Kidney epithelial cell (primary cell): Measurements from ENCODE around the gene VEPH1. TPM values are rescaled to one million over a fixed set of nuclear protein-coding genes. Genes with fewer than 3 reads are reported as not detected.

ENCODE experiments used
- DNase-seq: peaks from one replicate; pipeline ENCODE4 v3.0.0-alpha.2; 2010; ENCODE audit warnings: low read depth
- H3K27me3 ChIP-seq: 2 replicates; pipeline ENCODE4 v1.6.0; 2011; ENCODE audit warnings: low read length; ENCODE audit not compliant: control insufficient read depth, insufficient read depth
- H3K36me3 ChIP-seq: 2 replicates; pipeline ENCODE4 v1.5.1; 2011; ENCODE audit warnings: low read length; ENCODE audit not compliant: control insufficient read depth, insufficient read depth
- H3K4me3 ChIP-seq: 2 replicates; pipeline ENCODE4 v1.5.1; 2011; ENCODE audit warnings: low read depth, mild to moderate bottlenecking, control low read depth, low read length
- CTCF ChIP-seq: IDR thresholded peaks from 2 replicates; pipeline ENCODE4 v1.5.1; 2011; ENCODE audit warnings: mild to moderate bottlenecking, moderate library complexity, low read length, control low read depth, inconsistent platforms; ENCODE audit not compliant: insufficient read depth, poor library complexity, severe bottlenecking
- total RNA-seq: library from RNA; depleted of rRNA; stranded (reverse); fragments of >200 nt; gene quantifications from 2 replicates; pipeline ENCODE4 v1.2.3, GENCODE V29; 2015

The VEPH1 gene
- total RNA-seq, 1 donor from 2014 or later = 26.0 TPM

DNA sequence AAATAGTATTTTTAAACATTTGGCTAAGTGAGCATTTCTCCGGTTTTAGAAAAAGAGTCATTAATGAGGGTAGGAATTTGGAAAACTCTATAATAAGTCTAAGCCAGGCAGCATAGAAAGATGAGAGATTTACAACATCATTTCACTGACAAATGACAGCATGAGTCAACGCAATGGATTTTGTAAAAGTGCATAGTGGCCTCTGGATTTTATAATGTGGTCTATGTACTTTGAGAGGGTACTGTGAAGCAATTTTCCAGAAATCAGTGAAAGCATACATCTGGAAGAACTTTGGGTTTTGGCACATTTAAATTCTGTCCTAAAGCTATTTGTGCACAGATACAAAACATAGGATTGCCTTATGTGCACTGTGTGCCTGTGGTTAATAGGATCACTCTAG, 212.4 kb downstream of the VEPH1 start:
- TF ChIP-seq CTCF = no peak
- no peak for DNase-seq
- Histone ChIP-seq H3K4me3 (no peak overlapping the region), H3K27me3 (no peaks in the 10 kb centered on the region), H3K36me3 (no peaks in the 10 kb centered on the region)

GRCh38 chr3:157285966-157286365, 217.2 kb downstream of the VEPH1 start:
- no peaks in the 10 kb centered on the region for H3K27me3 ChIP-seq
- DNase-seq = no peak
- no peak for TF ChIP-seq CTCF
- no peaks in the 10 kb centered on the region for H3K36me3 ChIP-seq
- no peak overlapping the region for H3K4me3 ChIP-seq

GRCh38 chr3:157285141-157285540, 218.1 kb downstream of the VEPH1 start:
- H3K36me3 ChIP-seq = no peaks in the 10 kb centered on the region
- no peak for DNase-seq

GRCh38 chr3:157284688-157285087, 218.5 kb downstream of the VEPH1 start:
- Histone ChIP-seq H3K4me3 (no peak overlapping the region), H3K36me3 (no peaks in the 10 kb centered on the region), H3K27me3 (no peaks in the 10 kb centered on the region)
- TF ChIP-seq CTCF = no peak
- no peak for DNase-seq

More at GRCh38 chr3:157285141-157285540, 218.1 kb downstream of the VEPH1 start:
- H3K4me3 ChIP-seq = no peak overlapping the region
- no peak for TF ChIP-seq CTCF
- no peaks in the 10 kb centered on the region for H3K27me3 ChIP-seq

GRCh38 chr3:157282261-157283191, 220.7 kb downstream of the VEPH1 start:
- Histone ChIP-seq H3K4me3 (no peak overlapping the region), H3K27me3 (no peaks in the 10 kb centered on the region), H3K36me3 (no peaks in the 10 kb centered on the region)
- peak; percentile 39 for DNase-seq
- TF ChIP-seq CTCF = no peak
